Astrocyte (in vitro differentiated cells and primary cell): ENCODE measurements around the gene BCL2A1. TPM values are rescaled to one million over a fixed set of nuclear protein-coding genes. Genes with fewer than 3 reads are reported as not detected.
"Not testable (repeated sequence)": the region's sequence is repeated elsewhere in the genome, so short reads cannot be mapped to it uniquely, and the experiment has no call there.

Experiments
- DNase-seq: peaks from one replicate; pipeline ENCODE4 v3.0.0-alpha.2; 2010; ENCODE audit warnings: low read depth
- FAIRE-seq: peaks from 2 replicates; lab custom pipeline; 2011; peaks lifted over from hg19 to GRCh38; lab: Jason Lieb, UNC
- H2AFZ ChIP-seq: 2 replicates; pipeline ENCODE4 v1.6.0; 2012; ENCODE audit warnings: low read depth, low read length, inconsistent platforms
- H3K27ac ChIP-seq: 2 replicates; pipeline ENCODE4 v1.5.1; 2011; ENCODE audit warnings: low read depth, low read length, inconsistent platforms
- H3K27me3 ChIP-seq: 2 replicates; pipeline ENCODE4 v1.6.0; 2011; ENCODE audit warnings: low read length, inconsistent platforms; ENCODE audit not compliant: insufficient read depth
- H3K36me3 ChIP-seq: 2 replicates; pipeline ENCODE4 v1.5.1; 2011; ENCODE audit warnings: low read length, inconsistent platforms; ENCODE audit not compliant: insufficient read depth
- H3K4me1 ChIP-seq: 2 replicates; pipeline ENCODE4 v1.5.1; 2011; ENCODE audit warnings: low read length, inconsistent platforms; ENCODE audit not compliant: insufficient read depth
- H3K4me2 ChIP-seq: 2 replicates; pipeline ENCODE4 v1.6.0; 2012; ENCODE audit warnings: low read length, inconsistent platforms
- H3K4me3 ChIP-seq: 2 replicates; pipeline ENCODE4 v1.5.1; 2011; ENCODE audit warnings: low read depth, mild to moderate bottlenecking, low read length, inconsistent platforms; ENCODE audit not compliant: insufficient read depth
- H3K79me2 ChIP-seq: 2 replicates; pipeline ENCODE4 v1.6.0; 2012; ENCODE audit warnings: mild to moderate bottlenecking, low read length, inconsistent platforms; ENCODE audit not compliant: insufficient read depth
- H3K9ac ChIP-seq: 2 replicates; pipeline ENCODE4 v1.6.0; 2012; ENCODE audit warnings: mild to moderate bottlenecking, low read length, inconsistent platforms
- H3K9me3 ChIP-seq: 2 replicates; pipeline ENCODE4 v1.5.1; 2012; ENCODE audit warnings: low read depth, mild to moderate bottlenecking, low read length, inconsistent platforms; ENCODE audit not compliant: insufficient read depth
- H4K20me1 ChIP-seq: 2 replicates; pipeline ENCODE4 v1.6.0; 2012; ENCODE audit warnings: low read length, inconsistent platforms; ENCODE audit not compliant: insufficient read depth
- H3K27ac Mint-ChIP-seq: one replicate; pipeline ENCODE4 v1.8.0; 2021; ENCODE audit warnings: mild to moderate bottlenecking, mixed read lengths; ENCODE audit not compliant: unreplicated experiment
- H3K27me3 Mint-ChIP-seq: one replicate; pipeline ENCODE4 v1.8.0; 2021; ENCODE audit warnings: low read depth, mixed read lengths; ENCODE audit not compliant: unreplicated experiment
- H3K36me3 Mint-ChIP-seq: one replicate; pipeline ENCODE4 v1.8.0; 2021; ENCODE audit warnings: low read depth, mixed read lengths; ENCODE audit not compliant: unreplicated experiment
- H3K4me1 Mint-ChIP-seq: one replicate; pipeline ENCODE4 v1.8.0; 2021; ENCODE audit warnings: low read depth, mixed read lengths; ENCODE audit not compliant: unreplicated experiment
- H3K4me3 Mint-ChIP-seq: one replicate; pipeline ENCODE4 v1.8.0; 2021; ENCODE audit warnings: mild to moderate bottlenecking, moderate library complexity, mixed read lengths; ENCODE audit not compliant: unreplicated experiment
- H3K9me3 Mint-ChIP-seq: one replicate; pipeline ENCODE4 v1.8.0; 2021; ENCODE audit warnings: mild to moderate bottlenecking, mixed read lengths; ENCODE audit not compliant: unreplicated experiment
- CTCF ChIP-seq: IDR thresholded peaks from 2 replicates; pipeline ENCODE4 v1.5.1; 2011; ENCODE audit warnings: low read depth, mild to moderate bottlenecking, inconsistent platforms, low read length, moderate library complexity; ENCODE audit not compliant: insufficient read depth
- EZH2 ChIP-seq: IDR thresholded peaks from 2 replicates; pipeline ENCODE4 v1.6.1; 2012; ENCODE audit warnings: mild to moderate bottlenecking, low read length, inconsistent platforms; ENCODE audit not compliant: insufficient read depth
- total RNA-seq: library from RNA; stranded (reverse); gene quantifications from 2 replicates; pipeline ENCODE4 v1.2.1, GENCODE V29; 2021

The BCL2A1 gene
- total RNA-seq, 1 donor from 2014 or later = not detected

DNA sequence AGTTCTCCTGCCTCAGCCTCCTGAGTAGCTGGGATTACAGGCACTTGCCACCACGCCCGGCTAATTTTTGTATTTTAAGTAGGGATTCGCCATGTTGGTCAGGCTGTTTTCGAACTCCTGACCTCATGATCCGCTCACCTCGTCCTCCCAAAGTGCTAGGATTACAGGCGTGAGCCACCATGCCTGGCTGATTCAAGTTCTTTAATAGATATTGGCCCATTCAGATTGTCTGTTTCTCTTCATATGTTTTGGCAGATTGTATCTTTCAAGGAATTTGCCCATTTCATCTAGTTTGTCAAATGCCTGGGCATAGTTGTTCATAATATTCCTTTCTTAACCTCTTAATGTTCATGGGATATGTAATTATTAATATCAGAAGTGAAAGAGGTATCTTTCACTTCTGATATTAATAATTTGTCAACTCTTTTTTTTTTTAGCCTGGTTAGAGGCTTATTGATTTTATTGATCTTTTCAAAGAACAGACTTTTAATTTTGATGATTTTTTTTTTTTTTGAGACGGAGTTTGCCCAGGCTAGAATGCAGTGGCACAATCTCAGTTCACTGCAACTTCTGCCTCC, 48.3 kb upstream of the BCL2A1 start:
- no peak overlapping the region for H2AFZ ChIP-seq
- DNase-seq (no peak), FAIRE-seq (no peak)
- H3K79me2 ChIP-seq = no peaks in the 10 kb centered on the region
- no peak overlapping the region for H3K9ac ChIP-seq
- peaks cover 8% of the 10 kb centered on the region for H3K9me3 Mint-ChIP-seq
- H3K4me2 ChIP-seq = no peak overlapping the region
- no peaks in the 10 kb centered on the region for H3K27me3 Mint-ChIP-seq
- TF ChIP-seq EZH2 = no peak
- TF ChIP-seq CTCF = no peak
- H3K27me3 ChIP-seq = no peaks in the 10 kb centered on the region
- H3K9me3 ChIP-seq = no peaks in the 10 kb centered on the region
- H4K20me1 ChIP-seq = no peaks in the 10 kb centered on the region
- no peaks in the 10 kb centered on the region for H3K4me1 ChIP-seq
- no peak overlapping the region for H3K27ac ChIP-seq
- H3K4me1 Mint-ChIP-seq = no peaks in the 10 kb centered on the region
- no peaks in the 10 kb centered on the region for H3K36me3 ChIP-seq
- peaks cover 2% of the 10 kb centered on the region for H3K36me3 Mint-ChIP-seq
- no peak overlapping the region for H3K4me3 ChIP-seq
- H3K27ac Mint-ChIP-seq = no peak overlapping the region
- no peak overlapping the region for H3K4me3 Mint-ChIP-seq

- H3K36me3 Mint-ChIP-seq, H3K4me2 ChIP-seq, H3K27ac ChIP-seq, H3K79me2 ChIP-seq, H3K4me1 Mint-ChIP-seq, H3K27me3 ChIP-seq, H4K20me1 ChIP-seq, H3K27me3 Mint-ChIP-seq, H3K9me3 Mint-ChIP-seq, H3K9ac ChIP-seq, H3K4me1 ChIP-seq, H3K4me3 Mint-ChIP-seq, FAIRE-seq, H3K9me3 ChIP-seq, H3K4me3 ChIP-seq, H3K36me3 ChIP-seq, H3K27ac Mint-ChIP-seq, H2AFZ ChIP-seq, DNase-seq: not testable (repeated sequence)
Observed at GRCh38 chr15:80017139-80017538, 46.1 kb upstream of the BCL2A1 start.

- H3K27ac Mint-ChIP-seq, H3K27ac ChIP-seq, H2AFZ ChIP-seq, H3K4me3 ChIP-seq, H3K4me2 ChIP-seq, H3K36me3 ChIP-seq, H3K27me3 Mint-ChIP-seq, H3K9me3 ChIP-seq, H3K27me3 ChIP-seq, H3K9me3 Mint-ChIP-seq, H3K9ac ChIP-seq, H3K4me1 ChIP-seq, H3K79me2 ChIP-seq, H3K4me1 Mint-ChIP-seq, H3K4me3 Mint-ChIP-seq, H3K36me3 Mint-ChIP-seq, H4K20me1 ChIP-seq, DNase-seq, FAIRE-seq: not testable (repeated sequence)
Observed at GRCh38 chr15:80016506-80016905, 45.5 kb upstream of the BCL2A1 start.
